ENCODE data around the gene ARHGAP8.
"Not testable (repeated sequence)": the region's sequence is repeated elsewhere in the genome, so short reads cannot be mapped to it uniquely, and the experiment has no call there.

Gene ARHGAP8

DNA sequence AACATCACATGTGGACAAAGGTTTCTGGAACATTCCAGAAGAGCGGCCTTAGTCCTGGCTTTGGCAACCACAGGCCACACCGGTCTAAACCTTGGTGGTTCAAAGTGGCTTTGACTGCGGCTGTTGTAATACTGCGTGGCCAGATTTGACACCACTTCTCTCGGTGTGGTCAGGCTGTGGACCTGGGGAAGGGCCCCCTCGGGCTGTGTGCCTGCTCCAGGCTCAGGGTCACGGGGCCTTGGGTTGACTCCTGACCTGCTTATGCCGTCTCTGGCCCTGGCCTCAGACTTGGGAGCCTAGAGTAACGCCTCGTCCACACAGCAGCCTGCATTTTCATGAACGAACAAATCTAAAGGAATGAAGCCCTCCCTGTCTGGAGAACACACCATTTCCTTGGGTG is 139.4 kb downstream of the ARHGAP8 start:
- DNase-seq, result no peak

DNA sequence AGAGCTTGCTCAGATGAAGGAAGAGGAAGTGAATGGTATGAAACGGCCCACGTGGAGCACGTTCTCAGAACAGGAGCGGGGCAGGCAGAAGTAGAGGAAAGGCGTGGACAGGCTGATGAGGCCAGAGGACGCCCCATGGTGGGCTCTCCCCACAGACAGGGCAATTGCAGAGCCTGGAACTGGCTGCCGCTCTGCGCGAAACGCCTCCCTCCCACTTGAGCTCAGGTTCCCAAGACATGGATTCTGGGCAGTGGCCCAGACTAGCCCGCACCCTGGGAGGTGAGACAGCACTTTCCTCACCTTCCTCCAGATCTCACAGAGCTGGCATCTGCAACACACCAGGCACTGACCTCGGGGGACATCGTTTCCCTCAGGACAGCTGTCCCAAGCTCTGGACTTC is 139.9 kb downstream of the ARHGAP8 start:
- no peak for DNase-seq

DNA sequence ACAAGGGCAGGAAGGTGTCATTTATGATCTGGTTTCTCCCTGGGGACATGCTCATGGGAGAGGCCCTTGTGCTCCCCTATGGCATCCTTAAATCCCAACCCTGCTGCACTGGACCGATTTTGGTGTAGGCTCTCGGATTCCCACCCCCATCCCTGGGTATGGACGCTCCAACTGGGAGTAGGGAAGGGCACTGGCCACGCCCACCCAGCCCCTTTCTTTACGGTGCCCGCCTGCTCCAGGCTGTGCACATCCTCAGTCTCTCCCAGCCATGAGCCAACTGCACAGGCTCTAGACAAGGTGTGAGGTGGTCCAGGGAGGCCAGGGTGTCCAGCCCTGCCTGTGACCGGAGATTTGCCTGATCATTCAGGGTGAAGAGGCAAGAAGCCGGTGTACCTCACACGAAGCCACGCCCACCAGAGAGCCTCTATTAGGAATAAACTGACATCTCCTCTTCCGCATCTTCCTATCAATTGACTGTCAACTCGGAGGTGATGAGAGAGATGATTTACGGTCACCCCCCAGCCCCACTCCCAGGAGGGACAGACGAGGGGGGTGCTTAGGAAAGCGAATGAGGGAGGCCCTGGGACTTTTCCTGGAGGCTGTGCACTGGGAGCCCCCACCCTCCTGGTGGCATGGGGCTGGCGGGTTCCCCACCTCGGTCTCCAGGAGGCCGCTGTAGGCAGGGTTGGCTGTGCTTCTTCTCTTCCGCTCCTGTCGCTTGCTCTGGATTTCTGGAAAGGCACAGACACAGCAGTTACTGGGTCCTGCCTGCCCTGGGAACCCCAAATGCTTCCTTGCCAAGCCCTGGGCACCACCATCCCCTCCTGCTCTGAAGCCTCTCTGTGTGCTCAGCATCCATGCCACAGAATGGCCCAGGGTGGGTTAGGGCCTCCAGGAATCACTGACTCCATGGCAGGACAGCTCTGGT is 140.7 kb downstream of the ARHGAP8 start:
- DNase-seq, result no peak

DNA sequence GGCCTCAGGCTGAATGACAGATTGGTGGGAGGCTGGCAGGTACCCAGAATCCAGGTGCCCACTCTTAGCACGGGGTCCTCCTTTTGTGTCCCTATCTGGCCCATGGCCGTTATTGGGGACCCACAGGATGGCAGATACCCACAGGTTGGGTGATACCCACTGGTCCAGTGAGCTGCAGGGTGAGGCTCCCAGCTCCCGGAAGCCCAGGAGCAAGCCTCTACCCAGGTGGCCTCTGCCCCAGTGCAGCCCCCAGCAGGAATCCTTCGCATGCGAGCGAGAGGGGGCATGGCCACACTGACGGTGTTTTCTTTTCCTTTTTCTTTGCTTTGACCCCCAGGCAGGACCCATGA is 141.3 kb downstream of the ARHGAP8 start:
- DNase-seq, result no peak

DNA sequence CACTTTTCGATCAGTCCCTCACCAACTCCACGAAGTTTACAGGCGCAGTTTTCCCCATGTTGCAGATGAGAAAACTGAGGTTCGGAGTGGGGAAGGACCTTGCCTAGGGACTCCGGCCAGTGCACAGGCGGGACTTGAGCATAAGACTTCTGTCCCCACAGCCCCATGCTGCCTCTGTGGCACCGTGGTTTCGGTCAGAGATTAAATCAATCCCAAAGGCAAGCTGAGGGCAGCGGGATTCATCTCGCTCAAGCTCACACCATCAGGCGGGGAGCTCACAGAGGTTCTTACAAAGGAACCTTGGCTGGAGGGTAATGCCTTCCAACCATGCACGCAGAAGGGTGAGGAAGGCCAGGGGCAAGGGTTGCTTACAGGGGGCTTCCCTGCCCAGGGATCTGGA is 141.9 kb downstream of the ARHGAP8 start:
- DNase-seq, result no peak

DNA sequence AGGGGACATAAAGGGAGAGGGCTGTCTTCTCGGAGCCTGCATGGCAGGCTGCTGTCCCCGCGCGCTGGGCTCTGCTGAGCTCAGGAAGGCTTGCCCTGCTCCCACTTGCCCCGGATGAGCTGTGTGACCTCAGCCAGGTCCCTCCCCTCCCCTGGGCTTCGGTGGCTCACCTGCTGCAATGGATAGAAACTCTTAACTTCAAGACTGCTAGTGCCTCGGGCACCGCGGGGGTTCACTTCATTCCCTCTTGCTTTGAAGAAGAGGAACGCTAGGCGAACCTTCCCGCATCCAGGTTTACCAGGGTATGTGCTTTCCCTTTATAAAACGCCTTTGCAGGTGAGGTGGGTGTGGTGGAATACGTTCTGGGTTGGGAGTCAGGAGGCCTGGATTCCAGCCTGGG is 142.4 kb downstream of the ARHGAP8 start:
- DNase-seq, result no peak

DNA sequence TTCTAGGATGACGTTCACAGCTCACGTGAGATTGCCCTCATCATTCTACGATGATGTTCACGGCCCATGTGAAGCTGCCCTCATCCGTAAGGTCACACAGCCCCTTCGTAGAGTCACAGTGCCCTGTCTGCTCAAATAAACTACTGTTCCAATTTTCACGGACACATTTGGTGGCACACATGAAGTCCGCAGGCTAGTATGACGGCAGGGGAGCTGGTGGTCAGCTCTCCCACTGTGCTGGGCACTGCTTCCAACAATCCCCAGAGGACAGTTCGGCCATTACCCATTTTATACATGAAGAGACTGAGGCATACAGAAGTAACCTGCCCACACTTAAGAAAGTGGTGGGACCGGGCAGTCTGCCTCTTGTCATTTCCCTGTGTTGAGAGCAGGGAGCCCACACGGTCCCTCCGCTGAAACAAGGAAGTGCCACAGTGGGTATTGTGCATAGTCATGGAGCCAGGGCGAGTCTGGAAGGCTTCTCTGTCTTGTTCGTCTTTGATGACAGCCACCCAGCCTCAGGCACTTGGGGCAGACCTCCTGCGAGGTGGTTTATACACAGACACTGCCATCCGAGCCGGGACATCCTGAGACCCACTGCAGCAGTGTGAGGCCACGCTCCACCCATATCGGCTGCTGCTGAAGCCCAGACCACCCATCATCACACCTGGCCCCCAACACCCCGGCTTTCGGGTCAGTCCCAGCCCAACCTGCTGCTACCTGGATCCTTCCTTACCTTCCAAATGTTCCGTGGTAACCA is 143.1 kb downstream of the ARHGAP8 start:
- no peak for DNase-seq

DNA sequence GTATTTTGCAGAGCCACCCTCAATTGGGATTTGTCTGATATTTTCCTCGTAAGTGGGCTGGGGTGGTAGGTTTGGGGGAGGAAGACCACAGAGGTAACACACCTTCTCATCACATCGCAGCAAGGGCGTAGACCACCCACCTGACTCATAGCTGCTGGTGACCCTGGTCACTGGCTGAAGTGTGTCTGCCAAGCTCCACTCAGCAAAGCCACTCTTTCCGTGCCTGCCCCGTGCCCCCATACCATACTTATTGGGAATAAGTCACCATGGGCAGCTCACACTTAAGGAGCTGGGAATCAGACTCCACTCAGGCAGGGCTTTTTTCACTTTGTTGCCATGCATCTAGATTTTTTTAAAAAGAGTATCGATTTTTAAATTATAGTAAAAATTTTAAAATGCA is 145.9 kb downstream of the ARHGAP8 start:
- no peak for DNase-seq

DNA sequence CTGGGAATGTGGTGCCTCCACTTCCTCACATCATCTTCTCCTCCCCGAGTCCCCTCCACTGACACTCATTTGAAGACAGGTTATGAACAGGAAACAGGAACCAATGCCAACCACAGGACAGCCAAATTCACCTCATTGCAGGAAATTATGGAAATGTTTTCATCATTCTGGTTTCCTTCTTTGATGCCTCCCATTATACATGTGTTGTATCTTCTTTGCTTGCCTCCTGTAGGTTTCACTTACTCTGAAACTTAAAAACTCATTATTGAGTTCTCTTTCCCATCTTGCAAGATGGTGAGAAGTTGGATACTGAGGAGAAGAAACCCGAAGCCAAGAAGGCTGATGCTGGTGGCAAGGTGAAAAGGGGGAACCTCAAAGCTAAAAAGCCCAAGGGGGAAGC is 148.9 kb downstream of the ARHGAP8 start:
- DNase-seq, result no peak

DNA sequence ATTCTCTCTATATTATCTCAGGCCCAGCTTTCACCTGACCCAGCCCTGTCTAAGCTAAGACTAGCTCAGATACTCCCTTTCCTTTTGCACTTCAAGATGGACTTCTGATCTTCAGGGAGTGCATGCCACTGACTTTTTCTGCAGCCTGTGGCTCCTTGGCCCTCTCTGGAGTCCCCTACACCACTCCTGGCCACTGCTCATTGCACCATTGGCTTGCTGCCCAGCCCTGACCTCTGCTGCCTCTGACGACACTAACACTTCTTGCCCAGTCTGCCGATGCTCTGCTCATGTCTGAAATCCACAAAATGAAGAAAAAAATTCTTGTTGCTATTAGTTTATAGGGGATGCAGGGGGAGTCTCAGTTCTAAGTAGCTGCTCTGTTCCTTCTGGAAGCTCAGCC is 150.8 kb downstream of the ARHGAP8 start:
- DNase-seq, result not testable (repeated sequence)

DNA sequence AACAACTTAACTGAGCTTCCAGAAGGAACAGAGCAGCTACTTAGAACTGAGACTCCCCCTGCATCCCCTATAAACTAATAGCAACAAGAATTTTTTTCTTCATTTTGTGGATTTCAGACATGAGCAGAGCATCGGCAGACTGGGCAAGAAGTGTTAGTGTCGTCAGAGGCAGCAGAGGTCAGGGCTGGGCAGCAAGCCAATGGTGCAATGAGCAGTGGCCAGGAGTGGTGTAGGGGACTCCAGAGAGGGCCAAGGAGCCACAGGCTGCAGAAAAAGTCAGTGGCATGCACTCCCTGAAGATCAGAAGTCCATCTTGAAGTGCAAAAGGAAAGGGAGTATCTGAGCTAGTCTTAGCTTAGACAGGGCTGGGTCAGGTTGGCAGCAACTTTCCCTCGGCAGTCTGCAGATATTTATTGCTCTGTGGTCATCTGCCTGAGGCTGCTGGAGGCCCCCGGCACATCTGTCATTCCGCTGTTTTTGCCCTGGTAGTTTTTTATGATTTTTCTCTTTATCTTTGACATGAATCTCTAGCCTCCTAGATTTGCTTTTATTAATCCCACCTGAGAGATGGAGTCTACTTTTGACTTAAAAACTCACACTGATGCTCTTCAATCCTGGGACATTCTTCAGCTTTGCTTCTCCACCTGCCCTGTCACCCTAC is 152.2 kb downstream of the ARHGAP8 start:
- DNase-seq, result not testable (repeated sequence)

DNA sequence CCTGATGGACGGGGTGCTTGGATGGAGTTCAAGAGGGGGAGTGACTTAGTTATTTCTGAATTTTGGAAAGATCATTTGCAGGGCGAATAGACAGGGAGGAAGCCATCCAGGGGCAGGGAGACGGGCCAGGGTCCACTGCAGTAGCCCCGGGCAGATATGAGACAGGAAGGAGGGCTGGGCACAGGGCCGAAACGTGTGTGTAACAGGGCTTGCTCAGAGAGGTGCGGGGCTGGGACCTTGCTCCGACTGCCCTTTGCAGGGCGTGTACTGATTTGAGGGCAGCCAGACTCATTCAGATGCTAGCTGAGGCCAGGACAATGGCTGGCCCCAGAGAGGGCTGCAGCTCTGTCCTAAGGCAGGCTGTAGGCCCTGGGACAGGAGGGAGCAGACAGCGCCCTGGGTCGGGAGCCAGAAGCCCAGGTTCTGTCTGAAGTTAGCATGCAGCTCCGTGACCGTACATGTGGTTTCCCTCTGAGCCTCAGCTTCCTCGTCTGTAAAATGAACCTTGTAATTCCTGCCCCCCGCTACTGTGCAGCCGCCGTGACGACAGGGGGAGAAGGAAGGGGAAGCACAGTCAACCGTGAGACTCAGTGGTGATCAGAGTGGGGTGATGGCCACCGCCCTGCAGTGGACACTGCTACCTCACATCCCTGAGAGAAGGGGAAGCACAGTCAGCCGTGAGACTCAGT is 154.0 kb downstream of the ARHGAP8 start:
- DNase-seq, result no peak

DNA sequence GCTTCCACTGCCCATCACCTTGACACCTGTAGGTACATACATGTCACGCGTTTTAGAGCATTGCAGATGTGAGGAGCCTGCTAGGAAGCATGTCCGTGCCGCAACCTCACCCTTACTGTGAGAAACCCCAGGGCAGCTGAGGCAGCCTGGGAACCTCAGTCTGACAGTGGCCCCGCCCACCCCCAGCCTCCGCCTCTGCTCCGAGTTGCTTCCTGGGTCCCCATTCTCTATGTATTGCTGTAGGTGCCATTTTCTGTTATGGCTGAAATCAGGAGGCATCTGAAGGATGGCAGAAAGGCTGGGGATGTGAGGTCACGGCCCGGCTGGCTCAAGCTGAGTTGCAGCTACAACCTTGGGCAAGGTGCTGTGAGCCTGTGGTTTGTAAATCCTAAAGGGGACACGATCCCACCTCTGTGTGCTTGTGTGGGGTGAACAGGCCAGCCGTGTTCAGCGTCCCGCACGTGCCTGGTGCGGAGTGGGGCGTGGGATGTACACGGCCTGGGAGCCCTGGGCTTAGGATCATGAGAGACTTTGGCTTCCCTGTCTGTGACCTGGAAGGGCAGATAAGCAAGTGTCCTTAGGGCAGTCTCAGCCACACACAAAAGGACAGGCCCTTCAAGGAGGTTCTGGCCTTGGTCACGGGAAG is 154.7 kb downstream of the ARHGAP8 start:
- no peak for DNase-seq

DNA sequence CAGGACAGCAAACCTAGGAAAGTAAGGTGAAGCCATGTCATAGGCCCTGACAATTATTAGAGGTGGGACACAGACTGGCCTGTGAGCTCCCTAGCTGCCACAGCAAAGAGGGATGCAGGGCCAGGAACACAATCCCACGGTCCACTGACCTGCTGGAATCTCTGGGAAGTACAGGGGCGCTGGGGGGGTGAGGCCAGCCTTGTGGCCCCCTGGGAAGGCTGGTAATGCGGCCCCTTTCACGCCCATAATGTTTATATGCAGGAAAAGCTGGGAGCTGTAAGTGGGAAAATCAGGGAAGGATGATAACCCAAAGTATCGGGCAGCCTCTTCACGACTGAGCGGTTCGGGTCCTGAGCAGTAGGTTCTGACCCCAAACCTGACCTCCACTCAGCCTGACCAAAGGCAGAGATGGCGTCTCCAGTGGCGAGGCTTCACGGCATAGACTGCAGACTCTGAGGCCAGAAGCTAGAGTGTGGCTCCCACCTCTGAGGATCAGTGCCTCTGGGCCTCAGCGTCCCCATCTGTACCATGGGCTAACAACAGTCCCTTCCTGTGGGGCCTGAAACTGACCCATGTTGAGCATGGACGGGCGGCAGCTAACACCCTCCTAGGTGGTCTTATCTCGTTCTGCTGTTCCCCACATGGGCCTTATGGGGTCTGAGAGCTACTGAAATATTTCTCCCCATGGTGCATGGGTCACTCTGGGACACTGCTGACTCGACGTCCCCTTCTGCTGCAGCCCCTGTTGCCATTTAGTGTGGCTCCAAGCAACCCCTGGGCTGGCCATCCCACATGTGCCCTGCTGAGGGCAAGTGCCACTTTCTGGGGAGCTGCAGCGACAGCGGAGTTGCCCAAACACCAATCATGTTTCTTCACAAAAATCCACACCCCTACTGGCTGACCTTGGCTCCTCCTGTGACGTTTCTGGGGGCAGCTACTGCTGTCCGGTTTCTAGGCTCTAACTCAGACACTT is 155.7 kb downstream of the ARHGAP8 start:
- no peak for DNase-seq

DNA sequence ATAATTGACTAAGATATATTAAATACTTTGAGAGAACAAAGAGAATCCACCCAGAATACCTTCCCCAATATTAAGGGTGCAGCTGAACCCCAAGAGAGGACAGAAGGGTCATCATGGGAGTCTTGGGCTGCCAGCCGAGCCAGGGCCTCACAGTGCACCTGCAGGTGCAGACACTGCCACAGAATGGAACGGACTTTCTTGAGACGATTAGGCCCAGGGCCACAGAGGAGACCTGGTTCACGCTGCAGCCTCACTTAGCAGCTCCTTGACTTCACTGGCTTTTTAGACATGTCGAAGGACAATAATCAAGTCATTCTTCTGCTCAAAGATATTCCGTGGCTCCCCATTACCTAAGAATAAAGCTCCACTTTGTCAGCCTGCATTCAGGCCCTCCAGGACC is 156.9 kb downstream of the ARHGAP8 start:
- DNase-seq, result no peak
